HG03159 (cell line): ENCODE results near the gene LHCGR.
"Not testable (repeated sequence)": the region's sequence is repeated elsewhere in the genome, so short reads cannot be mapped to it uniquely, and the experiment has no call there.

Experiments
- ATAC-seq: cut with Tn5 transposase; IDR thresholded peaks from one replicate; pipeline ENCODE4 v1.9.1; 2021; ENCODE audit warnings: mild to moderate bottlenecking, moderate library complexity; ENCODE audit not compliant: unreplicated experiment

LHCGR gene

DNA sequence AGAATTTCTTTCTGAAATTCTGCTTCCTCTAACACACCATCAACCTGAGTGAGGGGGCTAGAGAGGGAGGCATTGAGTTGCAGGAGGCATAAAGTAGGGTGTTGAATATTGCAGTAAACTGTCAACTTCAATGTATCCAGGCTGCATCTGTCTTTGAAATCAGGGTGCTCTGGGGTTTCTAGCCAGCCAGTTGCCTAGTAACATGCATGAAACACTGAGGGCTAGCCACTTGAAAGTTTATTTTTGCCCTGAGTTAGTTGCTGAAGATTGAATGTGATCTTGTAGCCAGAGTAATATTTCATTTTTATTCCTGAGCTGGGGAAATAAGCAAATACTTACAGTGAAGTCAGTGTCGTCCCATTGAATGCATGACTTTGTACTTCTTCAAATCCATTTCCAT, 41.9 kb downstream of the LHCGR start:
- ATAC-seq = no peak

DNA sequence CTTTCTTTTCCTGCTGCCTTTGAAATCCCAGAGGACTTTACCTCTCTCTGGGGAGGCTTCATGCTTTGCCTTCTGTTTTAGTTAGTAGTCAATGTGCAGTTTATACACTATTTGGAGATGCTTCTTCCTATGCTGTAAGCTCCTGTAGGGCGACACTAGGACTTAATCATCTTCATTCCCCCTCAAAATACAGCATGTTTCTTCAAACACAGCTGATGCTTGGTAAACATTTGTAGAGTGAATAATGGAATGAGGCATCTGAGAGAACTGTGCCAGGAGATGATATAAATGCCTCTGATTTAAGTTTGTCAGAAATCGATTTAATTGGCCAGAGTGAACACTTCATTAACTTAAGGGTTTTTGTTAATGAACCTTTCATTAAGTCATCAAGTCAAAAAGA, 43.4 kb downstream of the LHCGR start:
- no peak for ATAC-seq

DNA sequence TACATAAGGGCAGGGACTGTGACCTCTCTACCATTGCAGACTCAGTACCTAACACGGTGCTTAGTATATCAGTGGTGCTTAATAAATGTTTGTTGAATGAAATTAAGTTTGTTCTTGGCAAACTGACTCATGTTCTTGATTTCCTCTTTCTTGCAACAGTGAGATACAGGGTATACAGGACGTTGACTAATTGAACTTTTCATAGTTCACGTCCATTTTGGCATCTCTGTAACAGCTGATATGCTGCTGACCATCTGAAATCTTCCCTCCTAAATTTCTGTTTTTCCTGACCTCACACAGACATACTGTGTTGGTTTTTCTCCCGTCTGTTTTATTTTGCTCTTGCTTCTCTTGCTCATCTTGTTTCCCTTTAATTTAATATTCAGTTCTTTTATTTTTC, 44.2 kb downstream of the LHCGR start:
- ATAC-seq = no peak

DNA sequence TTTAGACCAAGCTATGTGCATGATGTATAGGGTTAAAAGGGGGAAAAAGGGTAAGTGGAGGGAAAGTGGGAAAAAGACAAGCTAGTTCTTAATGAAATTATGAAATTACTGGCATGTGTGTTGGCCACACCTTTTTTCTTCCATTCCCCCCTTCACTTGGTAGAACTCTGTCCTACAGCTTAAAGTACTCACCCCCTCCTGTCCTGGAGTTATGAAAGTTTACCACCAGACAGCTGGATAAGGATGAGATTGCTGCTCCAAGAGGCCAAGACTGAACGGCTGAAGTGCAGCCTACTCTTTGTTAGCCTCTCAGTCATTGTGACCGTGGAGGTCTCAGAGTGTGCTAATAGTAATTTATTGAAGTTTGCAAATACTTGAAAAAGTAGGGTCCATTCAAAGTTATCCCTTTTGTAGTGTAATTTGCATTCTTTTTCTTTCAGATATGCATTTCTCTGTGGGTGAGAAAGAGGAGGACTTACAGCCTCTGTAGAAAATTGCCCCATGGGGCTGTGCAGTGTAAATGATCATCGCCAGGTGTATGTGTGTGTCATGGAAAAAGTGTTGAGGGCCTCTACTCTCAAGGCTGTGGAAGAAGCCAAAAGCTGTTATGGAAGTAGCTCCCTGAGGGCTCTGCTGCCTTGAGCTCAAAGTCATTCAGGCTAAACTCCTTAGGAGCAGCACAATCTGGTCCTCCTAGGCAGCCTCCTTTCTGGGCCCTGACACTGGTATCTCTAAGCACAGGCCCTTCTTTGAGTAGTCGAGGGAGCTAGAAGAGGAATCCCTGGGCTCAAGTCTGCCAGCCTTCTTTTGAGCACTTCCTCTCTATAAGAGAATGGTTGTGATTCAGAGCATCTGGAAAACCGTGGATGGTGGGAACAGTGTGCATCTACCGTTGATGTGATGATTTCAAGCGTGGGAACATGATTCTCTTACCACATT, 46.2 kb downstream of the LHCGR start:
- no peak for ATAC-seq

DNA sequence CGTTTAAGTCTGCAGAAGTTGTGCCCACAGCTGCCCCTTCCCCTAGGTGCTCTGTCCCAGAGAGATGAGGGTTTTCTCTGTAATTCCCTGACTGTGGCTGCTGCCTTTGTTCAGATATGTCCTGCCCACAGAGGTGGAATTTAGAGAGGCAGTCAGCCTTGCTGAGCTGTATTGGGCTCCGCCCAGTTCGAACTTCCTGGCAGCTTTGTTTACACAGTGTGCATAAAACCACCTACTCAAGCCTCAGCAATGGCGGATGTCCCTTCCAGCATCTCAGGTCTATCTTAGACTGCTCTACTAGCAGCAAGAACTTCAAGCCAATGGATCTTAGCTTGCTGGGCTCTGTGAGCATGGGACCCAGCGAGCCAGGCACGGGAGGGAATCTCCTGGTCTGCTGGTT, 48.1 kb downstream of the LHCGR start:
- ATAC-seq = no peak

DNA sequence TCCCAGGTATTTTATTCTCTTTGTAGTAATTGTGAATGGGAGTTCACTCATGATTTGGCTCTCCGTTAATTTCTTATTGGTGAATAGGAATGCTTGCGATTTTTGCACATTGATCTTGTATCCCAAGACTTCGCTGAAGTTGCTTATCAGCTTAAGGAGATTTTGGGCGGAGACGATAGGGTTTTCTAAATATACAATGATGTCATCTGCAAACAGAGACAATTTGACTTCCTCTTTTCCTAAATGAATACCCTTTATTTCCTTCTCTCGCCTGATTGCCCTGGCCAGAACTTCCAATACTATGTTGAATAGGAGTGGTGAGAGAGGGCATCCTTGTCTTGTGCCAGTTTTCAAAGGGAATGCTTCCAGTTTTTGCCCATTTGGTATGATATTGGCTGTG, 51.9 kb downstream of the LHCGR start:
- ATAC-seq = not testable (repeated sequence)

DNA sequence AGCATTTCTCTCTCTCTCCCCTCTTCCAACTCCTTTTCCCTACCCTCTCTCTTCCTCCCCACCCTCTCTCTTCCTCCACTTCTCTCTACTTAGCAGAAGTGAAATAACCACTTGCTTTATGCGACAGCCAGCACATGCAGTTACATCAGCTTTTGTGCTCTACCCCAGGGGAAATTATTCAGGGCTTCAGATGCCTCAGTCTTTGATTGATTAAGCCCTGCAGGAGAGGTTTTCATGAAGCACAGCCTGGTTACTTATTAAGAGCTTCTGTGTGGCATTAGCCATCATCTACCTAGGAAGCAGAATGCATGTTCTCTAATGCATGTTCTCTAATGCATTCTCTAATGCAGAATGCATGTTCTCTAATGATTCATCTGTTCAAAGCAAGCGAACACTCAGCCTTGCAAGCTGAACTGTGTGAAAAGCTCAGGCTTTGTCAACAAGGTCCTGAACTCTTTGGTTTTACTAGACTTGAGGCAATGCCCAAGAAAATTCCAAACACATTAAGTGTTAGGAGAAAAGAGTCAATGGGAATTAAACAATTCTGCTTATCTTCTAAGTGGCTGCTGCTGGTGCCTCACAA, 56.1 kb downstream of the LHCGR start:
- ATAC-seq = no peak

DNA sequence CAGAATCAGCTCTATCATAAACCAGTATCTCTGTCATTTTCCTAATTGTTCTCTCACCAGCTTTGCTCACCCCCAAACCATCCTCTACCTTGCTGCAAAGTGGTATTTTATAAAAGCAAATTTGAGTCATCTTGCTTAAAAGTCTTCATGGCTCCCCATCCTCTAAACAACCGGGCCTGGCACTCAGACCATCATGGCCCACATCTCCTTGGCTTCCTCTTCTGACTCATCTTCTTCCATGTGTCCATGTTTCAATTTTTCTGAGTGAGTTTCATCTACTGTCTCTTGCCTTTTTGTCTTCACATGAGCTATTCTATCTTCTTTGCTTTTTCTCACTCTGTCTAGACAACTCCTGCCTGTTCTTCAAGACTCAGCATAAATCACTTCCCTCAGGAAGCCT, 58.6 kb downstream of the LHCGR start:
- ATAC-seq = no peak

DNA sequence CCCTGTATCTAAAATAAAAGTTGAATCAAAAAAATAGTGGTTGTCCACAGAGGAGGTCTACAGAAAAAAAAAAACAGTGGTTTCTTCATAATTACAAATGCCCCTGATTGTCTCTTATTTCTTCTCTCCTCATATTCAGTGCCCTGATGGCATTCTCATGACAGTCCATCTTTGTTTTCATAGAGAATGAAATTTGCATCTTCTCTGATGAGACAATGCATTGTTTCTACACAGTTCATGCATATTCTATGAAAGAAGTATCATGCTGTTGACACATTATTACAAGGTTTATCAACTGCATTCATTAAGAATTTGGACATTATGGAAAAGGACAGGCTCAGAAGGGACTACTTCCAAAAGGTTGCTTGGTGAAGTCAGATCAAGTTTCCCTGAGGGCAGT, 59.5 kb downstream of the LHCGR start:
- ATAC-seq = no peak

DNA sequence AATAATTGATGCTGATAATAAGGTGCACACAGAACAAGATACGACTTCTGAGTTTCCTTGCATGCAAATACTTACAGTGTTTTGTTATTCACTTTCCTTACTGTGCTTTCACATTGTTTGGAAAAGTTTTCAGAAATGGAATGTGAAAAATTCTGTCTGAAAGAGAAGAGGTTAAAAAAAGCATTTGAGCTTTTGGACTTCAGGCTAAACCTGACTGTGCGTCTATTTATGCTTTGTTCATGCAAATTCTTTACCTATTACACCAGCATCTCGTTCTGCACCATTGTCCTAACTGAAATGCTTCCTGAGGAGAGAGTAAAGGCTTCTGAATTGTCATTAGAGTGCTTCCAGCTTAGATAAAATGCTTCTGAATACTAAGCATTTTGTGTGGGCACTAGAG, 61.4 kb downstream of the LHCGR start:
- ATAC-seq = no peak

DNA sequence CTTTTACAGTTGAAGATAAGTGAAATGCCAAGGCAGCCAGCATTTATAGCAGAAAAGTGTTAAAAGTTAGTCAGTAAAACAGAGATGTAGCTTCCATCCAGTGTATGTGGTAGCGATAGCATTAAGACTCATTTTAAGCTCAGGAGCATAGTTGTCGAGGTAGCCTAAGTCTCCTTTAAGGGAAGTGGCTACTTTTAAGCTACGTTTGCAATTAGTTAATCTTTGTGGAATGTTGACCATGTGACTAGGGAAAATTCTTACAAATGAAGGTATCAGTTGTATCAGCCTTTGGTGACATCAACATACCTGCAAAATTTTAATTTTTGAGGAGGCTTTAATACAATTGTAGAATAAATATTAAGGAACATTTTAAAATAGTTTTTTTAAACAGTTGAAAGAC, 61.9 kb downstream of the LHCGR start:
- ATAC-seq = no peak

DNA sequence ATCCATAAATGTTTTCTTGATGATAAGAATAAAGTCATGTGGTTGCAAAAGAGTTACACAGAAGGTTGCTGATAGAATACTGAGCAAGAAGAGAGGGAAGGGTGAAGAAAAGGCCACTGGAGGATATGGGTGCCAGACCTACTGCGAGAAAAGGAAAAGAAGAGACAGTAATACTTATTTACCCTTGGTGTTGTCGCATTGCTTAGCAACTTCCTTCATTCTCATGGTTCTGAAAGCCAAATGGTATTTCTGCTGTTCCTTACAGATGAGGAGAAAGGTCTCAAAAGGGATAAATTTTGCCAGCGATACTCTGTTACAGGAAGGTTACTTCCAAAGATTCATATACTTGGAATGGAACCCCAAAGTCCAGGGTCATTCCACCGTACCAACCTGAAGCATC, 62.5 kb downstream of the LHCGR start:
- ATAC-seq = no peak

DNA sequence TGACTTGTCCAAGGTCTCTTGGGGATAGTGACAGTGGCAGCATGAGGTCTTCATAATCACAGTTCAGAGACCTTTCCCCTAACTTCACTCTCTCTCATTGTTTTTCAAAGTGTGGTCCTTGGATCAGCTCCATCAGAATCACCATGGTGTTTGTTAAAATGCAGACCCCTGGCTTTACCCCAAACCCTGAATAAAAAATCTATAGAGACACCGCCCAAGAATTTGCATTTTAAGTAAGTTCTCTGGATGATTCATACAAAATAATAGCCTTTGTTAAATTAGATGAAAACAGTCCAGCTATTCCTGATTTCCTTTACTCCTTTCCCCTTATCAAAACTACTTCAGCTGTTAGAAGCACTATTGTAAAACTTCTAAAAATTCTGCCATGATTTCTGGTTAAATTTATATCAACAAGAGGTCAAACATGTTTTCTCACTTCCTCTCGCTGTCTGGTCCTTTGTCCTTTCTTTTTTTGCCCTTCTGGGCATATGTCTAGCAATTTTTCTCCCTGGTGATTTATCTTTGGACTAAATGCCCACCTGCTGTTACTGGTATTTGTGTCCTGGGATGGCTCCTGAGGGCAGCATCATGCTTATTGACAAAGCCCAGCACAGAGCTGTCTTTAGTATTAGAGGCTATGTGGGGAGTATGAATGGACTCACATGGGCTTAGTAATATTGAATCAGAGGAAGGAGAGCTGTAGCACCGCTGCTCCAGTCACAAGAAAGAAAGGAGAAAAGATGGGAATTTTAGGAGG, 63.4 kb downstream of the LHCGR start:
- ATAC-seq = no peak

DNA sequence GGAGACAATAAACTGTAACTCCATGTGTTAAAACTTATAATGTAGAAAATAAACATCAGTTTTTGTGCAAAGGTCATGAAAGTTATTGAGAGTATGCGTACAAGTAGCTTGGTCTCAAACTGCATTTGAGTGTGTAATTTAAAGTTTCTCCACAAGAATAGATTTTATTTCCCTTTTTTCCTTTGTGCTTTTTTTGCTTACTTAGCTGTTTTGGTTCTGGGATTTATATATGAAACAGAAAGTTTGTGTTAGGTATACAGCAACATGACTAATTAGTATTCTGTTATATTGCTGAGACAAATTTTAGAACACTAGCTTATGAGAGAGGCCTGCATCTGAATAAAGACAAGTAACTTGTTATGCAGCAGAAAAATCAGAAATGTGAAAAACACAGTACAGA, 70.4 kb downstream of the LHCGR start:
- no peak for ATAC-seq

DNA sequence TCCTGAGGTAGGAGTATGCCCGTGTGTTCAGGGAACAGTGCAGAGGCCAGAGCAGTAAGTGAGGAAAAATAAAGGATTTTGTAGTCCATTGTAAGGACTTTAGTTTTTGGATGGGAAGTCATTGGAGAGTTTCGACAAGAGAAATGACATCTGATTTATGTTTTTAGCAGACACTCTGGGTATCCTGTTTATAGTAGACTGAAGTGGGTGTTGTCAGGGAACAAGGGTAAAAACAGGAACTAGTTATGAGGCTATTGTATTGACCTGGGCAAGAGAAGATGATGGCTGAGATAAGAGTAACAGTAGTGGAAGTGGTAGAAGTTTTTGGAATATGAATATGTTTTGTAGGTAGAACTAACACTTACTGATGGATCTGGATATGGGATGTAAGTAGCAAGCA, 78.1 kb downstream of the LHCGR start:
- ATAC-seq = no peak

DNA sequence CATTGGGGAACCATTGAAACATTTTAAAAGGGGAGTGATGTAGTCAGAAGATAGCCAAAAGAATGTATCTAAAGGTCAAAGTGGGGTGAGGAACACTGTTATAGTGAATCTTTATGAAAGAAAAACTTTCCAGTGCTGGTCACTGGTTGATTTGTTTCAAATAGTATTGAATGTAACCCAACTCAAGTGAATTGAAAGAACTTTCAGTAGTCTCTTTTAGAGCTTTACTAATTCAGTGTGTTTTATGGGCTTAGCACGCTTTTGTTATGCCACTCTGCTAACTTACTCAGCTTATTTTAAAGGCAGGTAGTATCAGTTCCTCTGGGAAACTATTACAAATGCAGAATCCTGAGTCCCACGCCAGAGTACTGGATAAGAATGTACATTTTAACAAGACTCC, 80.6 kb downstream of the LHCGR start:
- ATAC-seq = no peak

DNA sequence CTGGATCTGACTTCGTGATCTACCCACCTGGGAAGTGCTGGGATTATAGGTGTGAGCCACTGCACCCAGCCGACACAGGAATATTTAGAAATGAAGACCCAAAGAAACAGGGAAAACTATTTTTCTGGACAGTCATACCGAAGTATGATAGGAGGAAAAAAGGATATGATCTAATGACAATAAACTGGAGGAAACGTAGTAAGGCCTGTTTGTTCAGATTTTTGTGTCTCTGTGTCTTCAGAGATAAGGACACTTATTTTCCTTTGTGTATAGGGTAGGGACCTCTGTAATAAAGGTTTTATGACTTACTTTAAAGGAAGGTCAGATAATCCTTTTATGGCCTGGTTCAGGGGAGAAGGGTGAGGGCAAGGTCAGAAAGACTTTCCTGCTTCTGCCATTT, 81.9 kb downstream of the LHCGR start:
- no peak for ATAC-seq

DNA sequence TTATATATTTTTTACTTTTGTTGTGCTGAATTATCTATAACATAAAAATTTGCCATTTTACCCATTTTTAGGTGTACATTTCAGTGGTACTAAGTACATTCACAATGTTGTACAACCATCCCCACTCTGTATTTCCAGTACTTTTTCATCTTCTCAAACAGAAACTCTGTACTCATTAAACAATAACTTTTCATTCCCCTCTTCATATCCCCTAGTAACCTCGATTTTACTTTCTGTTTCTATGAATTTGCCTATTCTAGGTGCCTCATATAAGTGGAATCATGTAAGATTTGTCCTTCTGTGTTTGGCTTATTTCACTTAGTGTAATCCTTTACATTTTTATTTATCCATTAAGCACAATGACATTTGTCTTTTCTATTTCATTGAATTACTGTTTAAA, 86.5 kb downstream of the LHCGR start:
- peak; percentile 92 for ATAC-seq

DNA sequence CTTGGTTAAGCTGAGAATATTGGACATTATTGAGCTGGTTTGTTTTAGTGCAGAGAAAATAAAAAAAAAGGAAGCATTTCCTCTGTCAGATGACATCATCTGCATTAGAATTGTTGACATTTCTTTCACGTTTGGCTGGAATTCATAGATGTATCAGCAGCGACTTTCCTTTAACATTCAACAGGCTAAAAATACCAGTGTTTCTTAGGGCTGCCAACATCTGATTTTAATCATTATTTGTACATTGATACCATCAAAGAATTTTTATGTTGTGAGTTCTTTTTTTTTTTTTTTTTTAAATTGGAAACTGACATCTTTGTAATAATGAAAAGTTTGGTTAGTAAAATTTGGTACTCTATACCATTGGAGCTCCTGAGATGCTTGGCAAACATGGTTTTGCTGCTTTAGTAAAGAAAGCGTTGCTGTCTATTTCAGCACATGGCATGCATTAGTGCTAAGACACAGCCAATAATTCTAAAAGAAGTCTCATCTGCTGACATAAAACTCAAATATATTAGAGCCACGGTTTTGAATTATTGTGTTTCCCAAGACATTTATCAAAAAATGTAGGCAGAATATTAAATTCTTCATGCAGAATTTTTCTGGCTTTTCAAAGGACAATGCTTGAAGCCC, 104.2 kb downstream of the LHCGR start:
- ATAC-seq = no peak

DNA sequence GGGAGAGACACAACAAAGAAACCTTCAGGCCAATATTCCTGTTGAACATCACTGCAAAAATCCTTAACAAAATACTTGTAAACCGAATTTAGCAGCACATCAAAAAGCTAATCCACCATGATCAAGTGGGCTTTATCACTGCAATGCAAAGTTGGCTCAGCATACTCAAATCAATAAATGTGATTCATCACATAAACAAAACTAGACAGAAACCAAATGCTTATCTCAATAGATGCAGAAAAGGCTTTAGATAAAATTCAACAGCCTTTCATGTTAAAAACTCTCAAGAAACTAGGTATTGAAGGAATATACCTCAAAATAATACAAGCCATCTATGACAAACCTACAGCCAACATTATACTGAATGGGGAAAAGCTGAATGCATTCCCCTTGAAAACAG, 117.3 kb downstream of the LHCGR start:
- ATAC-seq = no peak
